HFF-Myc (cell line): ENCODE measurements around the gene DOCK11.

ENCODE experiments used
- DNase-seq: peaks from one replicate; pipeline ENCODE4 v3.0.0-alpha.2; 2011; ENCODE audit warnings: low read depth; ENCODE audit errors: extremely low read depth
- H3K4me3 ChIP-seq: replicated peaks from 2 replicates; pipeline ENCODE4 v1.5.1; 2011; ENCODE audit warnings: low read depth, mild to moderate bottlenecking, control low read depth, low read length
- CTCF ChIP-seq: IDR thresholded peaks from 2 replicates; pipeline ENCODE4 v1.5.1; 2012; ENCODE audit warnings: mild to moderate bottlenecking, low read depth, low read length, control low read depth; ENCODE audit errors: missing control alignments

The DOCK11 gene

GRCh38 chrX:118522230-118522926 lies 26.8 kb downstream of the DOCK11 start:
- DNase-seq, result no peak
- no peak overlapping the region for H3K4me3 ChIP-seq
- no peak for TF ChIP-seq CTCF

GRCh38 chrX:118523920-118524319 lies 28.3 kb downstream of the DOCK11 start:
- H3K4me3 ChIP-seq, result no peak overlapping the region
- DNase-seq, result no peak

GRCh38 chrX:118524344-118524743 lies 28.7 kb downstream of the DOCK11 start:
- H3K4me3 ChIP-seq, result no peak overlapping the region
- no peak for TF ChIP-seq CTCF
- DNase-seq, result no peak

More at GRCh38 chrX:118523920-118524319, 28.3 kb downstream of the DOCK11 start:
- no peak for TF ChIP-seq CTCF

GRCh38 chrX:118525174-118525730 lies 29.6 kb downstream of the DOCK11 start:
- DNase-seq, result no peak
- no peak for TF ChIP-seq CTCF
- H3K4me3 ChIP-seq, result no peak overlapping the region

GRCh38 chrX:118526149-118526548 lies 30.5 kb downstream of the DOCK11 start:
- TF ChIP-seq CTCF, result no peak
- no peak for DNase-seq
- no peak overlapping the region for H3K4me3 ChIP-seq

- no peak for TF ChIP-seq CTCF
- no peak overlapping the region for H3K4me3 ChIP-seq
- DNase-seq, result no peak
Observed at GRCh38 chrX:118528071-118528737, 32.6 kb downstream of the DOCK11 start.
